ENCODE results near the gene PLSCR3.
"Not testable (repeated sequence)": the region's sequence is repeated elsewhere in the genome, so short reads cannot be mapped to it uniquely, and the experiment has no call there.

Gene PLSCR3

DNA sequence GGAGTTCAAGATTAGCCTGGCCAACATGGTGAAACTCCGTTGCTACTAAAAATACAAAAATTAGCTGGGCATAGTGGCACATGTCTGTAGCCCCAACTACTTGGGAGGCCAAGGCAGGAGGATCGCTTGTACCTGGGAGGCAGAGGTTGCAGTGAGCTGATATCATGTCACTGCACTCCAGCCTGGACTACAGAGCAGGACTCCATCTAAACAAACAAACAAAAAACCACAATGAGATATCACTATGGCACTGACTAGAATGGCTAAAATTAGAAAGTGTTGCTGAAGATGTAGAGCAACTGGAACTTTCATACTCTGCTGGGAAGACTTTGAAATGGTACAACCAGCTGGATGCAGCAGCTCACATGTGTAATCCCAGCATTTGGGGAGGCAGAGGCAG lies 20.0 kb downstream of the PLSCR3 start:
- no peak for DNase-seq (ENCODE audit: low read depth)
- TF ChIP-seq, protein P1, sequence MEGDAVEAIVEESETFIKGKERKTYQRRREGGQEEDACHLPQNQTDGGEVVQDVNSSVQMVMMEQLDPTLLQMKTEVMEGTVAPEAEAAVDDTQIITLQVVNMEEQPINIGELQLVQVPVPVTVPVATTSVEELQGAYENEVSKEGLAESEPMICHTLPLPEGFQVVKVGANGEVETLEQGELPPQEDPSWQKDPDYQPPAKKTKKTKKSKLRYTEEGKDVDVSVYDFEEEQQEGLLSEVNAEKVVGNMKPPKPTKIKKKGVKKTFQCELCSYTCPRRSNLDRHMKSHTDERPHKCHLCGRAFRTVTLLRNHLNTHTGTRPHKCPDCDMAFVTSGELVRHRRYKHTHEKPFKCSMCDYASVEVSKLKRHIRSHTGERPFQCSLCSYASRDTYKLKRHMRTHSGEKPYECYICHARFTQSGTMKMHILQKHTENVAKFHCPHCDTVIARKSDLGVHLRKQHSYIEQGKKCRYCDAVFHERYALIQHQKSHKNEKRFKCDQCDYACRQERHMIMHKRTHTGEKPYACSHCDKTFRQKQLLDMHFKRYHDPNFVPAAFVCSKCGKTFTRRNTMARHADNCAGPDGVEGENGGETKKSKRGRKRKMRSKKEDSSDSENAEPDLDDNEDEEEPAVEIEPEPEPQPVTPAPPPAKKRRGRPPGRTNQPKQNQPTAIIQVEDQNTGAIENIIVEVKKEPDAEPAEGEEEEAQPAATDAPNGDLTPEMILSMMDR (conservative IDR thresholded peaks at IDR 0.05; ENCODE audit: control insufficient read depth, insufficient read depth, low read depth, low read length): no peak
- no peak overlapping the region for H3K4me3 ChIP-seq (ENCODE audit: control insufficient read depth, low read depth, low read length)

DNA sequence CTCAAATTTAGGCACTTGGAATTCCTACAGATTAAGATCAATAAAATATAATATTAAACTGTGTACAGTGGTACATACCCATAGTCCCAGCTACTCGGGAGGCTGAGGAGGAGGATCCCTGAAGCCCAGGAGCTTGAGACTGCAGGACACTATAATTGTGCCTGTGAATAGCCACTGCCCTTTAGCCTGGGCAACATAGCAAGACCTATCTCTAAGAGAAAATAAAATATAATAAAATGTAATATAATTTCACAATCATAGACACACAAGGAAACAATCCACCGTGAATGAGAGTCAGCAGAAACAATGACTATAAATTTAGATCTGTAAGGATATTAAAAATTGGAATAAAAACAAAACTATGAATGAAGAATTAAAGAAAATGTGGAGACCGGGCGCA lies 23.5 kb downstream of the PLSCR3 start:
- TF ChIP-seq, protein P1 (conservative IDR thresholded peaks at IDR 0.05; ENCODE audit: control insufficient read depth, insufficient read depth, low read depth, low read length): no peak
- no peak for DNase-seq (ENCODE audit: low read depth)
- H3K4me3 ChIP-seq (ENCODE audit: control insufficient read depth, low read depth, low read length): no peak overlapping the region

DNA sequence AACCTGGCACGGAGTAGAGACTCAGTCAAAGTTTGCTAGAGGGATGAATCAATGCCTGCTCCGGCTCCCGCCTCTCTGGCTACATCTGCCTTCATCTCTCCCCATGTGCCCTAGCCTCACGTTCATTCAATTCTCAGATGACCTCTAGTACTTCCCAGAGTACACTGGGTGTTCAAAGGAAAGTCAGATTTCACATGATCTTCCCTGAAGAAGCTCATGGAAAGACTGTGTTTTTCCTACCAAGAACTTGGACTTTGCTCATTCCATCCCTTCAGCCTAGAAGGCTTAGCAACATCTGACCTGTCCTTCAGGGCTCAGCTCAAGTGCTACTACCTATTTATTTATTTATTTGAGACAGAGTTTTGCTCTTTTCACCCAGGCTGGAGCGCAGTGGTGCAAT lies 24.5 kb downstream of the PLSCR3 start:
- DNase-seq (ENCODE audit: low read depth): no peak
- TF ChIP-seq, protein P1 (conservative IDR thresholded peaks at IDR 0.05; ENCODE audit: control insufficient read depth, insufficient read depth, low read depth, low read length): no peak
- no peak overlapping the region for H3K4me3 ChIP-seq (ENCODE audit: control insufficient read depth, low read depth, low read length)

DNA sequence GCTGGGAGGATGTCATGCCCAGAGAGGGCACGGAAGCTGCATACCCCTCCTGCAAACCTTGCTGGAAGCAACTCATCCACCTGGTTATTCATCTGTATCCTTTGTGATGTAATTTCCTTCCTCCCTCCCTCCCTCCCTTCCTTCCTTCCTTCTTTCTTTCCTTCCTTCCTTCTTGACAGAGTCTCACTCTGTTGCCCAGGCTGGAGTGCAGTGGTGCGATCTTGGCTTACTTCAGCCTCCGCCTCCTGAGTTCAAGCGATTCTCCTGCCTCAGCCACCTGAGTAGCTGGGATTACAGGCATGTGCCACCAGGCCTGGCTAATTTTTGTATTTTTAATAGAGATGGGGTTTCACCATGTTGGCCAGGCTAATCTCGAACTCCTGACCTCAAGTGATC lies 25.7 kb downstream of the PLSCR3 start:
- not testable (repeated sequence) for H3K4me3 ChIP-seq (ENCODE audit: control insufficient read depth, low read depth, low read length); DNase-seq (ENCODE audit: low read depth)

DNA sequence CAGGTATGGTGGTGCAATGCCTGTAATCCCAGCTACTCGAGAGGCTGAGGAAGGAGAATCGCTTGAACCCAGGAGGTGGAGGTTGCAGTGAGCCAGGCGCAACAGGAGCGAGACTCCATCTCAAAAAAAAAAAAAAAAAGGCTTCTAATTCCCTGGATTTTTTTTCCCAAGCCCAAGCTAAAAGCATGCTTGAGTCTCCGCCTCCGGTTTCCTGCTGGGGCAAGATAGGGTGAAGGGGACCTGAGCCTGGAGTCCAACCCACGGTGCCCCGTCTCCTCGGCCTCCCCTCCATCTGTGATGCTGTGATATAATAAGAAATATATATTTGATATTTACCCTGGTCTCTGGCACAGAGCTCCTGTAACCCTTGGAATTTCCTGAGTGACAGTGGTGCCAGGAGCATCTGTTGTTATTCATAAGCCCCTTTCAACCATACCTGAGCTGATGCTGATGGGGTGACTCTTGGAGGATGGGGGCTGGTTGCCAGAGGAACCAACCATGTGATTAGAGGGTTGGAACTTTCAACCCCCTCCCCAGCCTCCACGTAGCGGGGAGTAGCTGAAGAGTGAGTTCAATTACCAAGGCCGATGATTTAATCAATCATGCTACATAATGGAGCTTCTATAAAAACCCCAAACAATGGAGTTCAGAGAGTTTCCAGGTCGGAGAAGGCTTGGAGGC lies 26.3 kb downstream of the PLSCR3 start:
- H3K4me3 ChIP-seq (ENCODE audit: control insufficient read depth, low read depth, low read length): no peak overlapping the region
- DNase-seq (ENCODE audit: low read depth): no peak
- TF ChIP-seq, protein P1 (conservative IDR thresholded peaks at IDR 0.05; ENCODE audit: control insufficient read depth, insufficient read depth, low read depth, low read length): no peak

DNA sequence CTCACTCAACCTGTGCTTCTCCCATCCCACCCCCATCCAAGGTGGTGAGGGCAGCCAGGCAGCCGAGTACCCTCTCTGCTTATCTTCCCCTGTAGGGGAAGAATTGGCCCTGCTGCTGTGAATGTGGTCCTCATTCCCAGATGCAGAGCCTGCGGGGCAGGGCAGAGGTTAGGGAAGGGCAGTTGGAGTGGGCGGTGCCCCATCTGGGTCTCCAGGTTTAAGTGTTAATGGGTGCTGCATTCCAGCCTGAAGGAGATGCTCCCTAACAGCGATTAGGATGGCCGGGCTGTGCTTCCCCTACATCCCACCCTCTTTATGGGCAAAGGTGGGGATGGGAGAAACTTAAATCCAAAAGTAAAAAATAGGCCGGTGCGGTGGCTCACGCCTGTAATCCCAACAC lies 27.2 kb downstream of the PLSCR3 start:
- H3K4me3 ChIP-seq (ENCODE audit: control insufficient read depth, low read depth, low read length): no peak overlapping the region
- no peak for DNase-seq (ENCODE audit: low read depth)
- TF ChIP-seq, protein P1 (conservative IDR thresholded peaks at IDR 0.05; ENCODE audit: control insufficient read depth, insufficient read depth, low read depth, low read length): no peak

DNA sequence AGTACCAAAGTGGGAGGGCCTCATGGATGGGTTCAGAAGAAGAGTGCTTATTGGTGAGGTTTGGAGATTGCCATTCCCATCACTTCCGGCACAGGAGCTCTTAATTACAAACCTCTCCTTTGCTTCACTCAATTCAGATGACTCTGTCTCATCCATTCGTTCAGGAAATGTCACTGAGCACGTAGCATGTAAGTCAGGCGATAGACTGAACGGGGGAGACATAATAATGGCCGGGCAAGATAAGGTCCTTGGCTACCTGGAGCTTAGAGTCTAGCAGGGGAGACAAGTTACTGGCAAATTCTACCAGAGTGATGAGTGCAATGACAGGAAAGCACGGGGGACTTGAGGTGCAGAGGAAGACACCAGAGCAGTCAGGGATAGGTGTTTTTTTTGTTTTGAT lies 28.4 kb downstream of the PLSCR3 start:
- H3K4me3 ChIP-seq (ENCODE audit: control insufficient read depth, low read depth, low read length); DNase-seq (ENCODE audit: low read depth): not testable (repeated sequence)

DNA sequence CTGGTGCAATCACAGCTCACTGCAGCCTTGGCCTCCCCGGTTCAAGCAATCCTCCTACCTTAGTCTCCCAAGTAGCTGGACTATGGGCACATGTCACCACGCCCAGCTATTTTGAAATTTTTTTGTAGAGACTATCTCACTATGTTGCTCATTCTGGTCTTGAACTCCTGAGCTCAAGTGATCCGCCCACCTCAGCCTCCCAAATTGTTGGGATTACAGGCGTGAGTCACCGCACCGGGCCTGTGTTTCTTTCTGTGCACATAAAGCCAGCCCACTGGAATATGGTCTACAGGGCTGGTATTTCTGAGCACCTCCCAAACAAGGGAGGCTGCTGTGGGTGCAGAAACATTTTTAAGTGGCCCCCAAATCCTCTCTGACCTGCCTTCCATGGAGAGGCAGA lies 31.0 kb downstream of the PLSCR3 start:
- TF ChIP-seq, protein P1 (conservative IDR thresholded peaks at IDR 0.05; ENCODE audit: control insufficient read depth, insufficient read depth, low read depth, low read length): no peak
- DNase-seq (ENCODE audit: low read depth): peak; percentile 38
- H3K4me3 ChIP-seq (ENCODE audit: control insufficient read depth, low read depth, low read length): no peak overlapping the region
